GOT3 (cell line): ENCODE measurements around the gene EDN1.
"Not testable (repeated sequence)": the region's sequence is repeated elsewhere in the genome, so short reads cannot be mapped to it uniquely, and the experiment has no call there.

Source experiments
- DNase-seq: peaks from one replicate; lab custom pipeline; 2025; ENCODE audit warnings: mixed read lengths; lab: John Stamatoyannopoulos, UW

Gene EDN1

DNA sequence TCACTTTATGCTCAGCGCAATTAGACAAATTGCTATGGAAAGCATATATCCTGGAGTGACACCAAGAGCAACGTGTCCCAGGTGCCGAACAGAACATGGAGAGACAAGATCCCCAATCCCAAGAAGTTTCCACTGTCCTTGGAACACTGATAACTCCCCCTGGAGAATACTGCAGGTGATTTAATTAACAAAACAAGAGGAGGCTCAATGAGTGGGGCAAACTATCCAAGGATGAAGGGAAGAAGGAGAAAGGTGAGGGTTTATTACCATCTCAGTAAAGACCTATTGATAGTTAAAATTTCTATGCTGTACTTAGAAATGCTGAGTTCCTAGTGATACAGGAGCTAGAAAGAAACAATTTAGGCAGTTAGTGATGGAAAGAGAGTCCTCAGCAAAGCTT, 35.7 kb downstream of the EDN1 start:
- no peak for DNase-seq

DNA sequence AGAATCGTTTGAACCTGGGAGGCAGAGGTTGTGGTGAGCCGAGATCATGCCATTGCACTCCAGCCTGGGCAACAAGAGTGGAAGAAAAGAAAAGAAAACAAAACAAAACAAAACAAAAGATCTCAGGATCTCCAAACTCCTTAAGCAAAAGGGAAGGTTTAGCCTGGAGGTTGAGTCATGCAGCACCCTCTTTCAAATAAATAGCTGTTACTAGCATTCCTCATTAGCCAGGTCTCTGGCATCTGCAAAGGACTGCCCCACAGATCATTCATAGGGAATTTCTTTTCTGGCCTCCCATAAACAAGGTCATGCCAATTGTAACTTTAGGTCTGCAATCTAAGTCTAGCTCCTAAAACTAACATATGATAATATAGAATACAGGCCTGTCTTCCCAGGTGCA, 37.2 kb downstream of the EDN1 start:
- no peak for DNase-seq

DNA sequence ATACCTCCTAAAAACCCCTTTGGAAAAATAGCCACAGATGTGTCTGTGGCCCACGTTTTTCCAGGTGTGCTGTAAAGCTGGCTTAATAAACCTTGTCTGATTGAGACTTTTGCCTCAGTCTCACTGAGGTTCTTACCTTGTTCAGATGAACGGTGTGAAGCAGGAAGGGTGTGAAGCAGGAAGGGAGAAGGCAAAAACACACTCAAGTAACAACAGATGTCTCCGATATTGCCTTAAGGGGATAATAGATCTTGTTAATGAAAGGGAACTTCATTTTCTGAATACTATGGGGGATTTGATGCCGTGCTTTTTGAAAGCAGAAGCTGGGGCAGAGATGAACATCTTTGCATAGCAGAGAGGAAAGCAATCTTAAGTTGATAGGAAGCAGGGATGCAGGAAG, 37.8 kb downstream of the EDN1 start:
- no peak for DNase-seq

DNA sequence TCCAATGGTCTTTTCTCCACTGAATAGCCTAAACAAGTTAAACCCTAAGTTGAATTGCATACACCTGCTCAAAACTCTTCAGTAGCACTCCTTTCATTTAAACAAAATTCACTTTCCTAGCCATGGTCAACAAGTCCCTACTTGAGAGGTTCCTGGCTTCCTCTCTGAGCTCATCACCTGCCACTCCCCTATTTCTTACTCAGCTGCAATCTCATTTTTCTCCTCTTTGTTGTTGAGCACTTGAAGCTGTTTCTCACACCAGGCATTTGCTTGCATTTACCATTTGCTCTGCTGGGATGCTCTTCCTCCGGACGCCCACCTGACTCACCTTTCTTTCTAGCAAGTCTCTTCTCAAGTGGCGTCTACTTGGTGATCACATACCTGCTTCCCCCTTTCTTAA, 38.5 kb downstream of the EDN1 start:
- no peak for DNase-seq

DNA sequence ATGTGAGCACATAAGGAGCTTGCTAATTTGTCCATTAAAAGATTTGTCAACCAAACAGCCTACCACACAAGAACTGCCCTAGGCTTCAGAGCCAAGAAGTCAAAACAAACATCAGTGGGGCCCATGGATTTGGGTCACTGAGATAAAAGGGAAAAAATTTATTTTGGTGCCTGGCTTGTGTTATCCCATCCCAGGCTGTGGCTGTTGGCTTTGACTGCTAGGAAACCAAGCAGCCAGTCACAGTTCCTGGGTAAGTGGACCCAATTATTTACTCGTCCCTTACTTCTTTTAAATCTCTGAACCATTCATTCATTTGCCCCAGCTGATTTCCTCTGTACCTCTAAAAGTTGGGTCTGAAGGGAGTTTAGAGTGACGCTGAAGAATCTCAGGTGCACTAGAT, 41.3 kb downstream of the EDN1 start:
- DNase-seq, result no peak

DNA sequence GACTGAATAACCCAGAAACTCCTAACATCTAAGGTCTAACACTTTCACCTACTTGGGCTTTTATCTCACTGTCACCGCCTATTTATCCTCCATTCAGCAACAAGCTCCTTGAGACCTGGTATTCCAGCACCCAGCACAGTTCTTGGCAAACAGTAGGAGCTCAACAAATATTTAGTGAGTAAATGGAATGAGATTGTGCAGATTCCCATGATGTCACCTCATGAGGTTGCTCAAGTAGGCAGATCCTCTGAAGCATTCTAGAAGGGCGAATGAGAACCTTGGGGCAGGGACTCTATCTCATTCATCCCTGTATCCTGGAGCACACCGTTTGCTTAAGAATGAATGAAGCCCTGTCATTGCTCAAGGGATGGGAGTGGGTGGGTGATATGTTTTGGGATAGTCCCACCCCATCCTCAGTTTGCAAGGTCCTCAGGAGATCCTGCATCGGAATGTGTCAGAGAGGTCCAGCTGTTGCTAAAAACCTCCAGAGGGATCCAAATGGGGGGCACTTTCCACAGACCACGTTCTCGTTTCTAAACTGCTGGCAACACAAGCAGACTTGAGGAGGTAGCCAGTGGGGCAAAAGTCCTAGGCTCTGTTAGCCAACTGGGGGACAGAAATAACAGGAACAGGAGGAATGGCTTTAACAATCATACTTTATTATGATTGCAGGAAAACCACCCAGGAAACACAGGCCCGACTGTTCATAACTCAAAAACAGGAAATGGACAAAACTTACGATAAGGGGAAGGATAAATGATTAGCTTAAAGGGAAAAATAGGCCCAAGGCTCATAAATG, 42.0 kb downstream of the EDN1 start:
- no peak for DNase-seq

DNA sequence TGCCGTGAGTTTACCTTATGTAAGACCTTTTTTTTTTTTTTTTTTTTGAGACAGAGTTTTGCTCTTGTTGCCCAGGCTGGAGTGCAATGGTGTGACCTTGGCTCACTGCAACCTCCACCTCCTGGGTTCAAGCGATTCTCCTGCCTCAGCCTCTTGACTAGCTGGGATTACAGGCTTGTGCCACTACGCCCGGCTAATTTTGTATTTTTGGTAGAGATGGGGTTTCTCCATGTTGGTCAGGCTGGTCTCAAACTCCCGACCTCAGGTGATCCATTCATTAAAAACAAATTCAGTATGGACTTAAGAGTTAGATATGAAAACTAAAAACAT, 42.6 kb downstream of the EDN1 start:
- DNase-seq, result not testable (repeated sequence)

DNA sequence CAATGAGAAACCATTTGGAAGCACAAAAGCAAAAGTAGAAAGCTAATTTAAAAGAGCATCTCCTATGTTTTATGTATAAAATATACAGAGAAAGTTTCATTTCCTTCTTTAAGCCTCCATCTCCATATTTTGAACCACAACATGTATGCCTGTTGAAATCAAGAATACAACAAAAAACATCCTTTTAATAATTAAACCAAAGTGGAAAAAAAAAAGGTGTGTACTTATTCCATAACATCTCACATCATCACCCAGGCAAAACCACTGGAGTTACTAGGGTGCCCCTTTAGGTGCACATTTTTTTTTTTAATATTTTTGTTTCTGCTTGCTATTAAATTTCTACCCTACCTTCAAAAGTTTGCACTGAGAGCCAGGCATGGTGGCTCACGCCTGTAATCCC, 43.0 kb downstream of the EDN1 start:
- no peak for DNase-seq

DNA sequence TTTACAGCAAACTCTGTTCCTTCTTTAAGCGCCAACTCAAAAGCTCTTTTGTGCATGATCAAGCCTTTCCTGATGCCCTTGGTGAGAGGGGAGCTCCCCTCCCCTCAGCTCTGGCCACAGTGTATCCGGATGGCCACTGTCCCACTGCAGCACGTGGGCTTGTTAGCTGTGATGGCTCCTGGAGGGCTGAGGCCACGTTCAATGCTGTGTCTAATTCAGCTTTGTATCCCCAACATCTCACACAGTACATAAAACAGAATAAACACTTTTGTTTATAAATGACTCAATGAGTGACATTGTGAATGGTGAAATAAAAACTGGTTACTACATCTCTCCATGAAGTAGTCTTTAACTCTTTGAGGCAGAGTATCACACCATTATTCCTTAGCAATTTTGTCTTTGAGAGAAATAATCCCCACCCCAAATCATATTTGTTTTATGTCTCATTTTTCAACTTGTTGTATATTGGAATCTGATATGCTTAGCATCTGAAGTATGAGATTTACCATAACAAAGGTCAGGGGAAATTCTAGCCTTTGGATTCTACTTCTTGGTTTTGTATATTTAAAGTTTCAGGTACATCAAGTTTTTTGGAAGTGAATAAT, 44.5 kb downstream of the EDN1 start:
- no peak for DNase-seq

DNA sequence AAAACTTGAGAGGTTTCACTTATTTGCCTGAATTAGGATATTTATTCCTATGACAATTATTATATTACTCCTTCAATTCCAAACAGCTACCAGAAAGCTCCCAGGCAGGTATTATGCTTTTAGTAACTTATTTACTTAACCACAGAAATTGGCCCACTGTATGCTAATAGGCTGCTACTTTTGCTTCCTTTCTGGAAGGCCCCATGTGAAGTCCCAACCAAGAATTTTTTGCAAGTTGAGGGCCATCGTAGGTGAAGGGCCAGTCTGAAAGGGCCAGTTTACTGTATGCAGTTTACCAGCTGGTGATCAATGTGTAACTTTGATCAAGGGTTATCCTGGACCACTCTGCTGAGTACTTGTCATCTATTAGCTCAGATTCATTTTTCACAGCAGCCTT, 45.0 kb downstream of the EDN1 start:
- DNase-seq, result no peak

DNA sequence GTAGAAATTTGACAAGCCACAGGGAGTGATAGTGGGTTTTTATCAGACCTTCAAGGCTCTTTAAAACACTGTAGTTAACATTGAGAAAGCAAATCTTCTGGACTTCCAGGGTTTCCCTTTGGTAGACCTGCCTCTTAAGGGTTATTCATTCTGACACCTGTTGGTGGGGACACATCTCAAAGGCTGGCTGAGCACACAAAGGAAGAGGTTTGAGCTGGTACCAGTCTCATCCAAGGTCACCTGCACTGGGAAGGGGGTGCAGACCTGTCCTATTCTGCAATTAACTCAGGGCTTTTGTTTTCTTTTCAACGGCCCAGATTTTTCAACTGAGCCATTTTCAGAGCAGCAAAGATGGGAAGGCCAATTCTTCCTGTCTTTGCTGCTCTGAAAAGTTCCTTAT, 45.6 kb downstream of the EDN1 start:
- DNase-seq, result no peak

DNA sequence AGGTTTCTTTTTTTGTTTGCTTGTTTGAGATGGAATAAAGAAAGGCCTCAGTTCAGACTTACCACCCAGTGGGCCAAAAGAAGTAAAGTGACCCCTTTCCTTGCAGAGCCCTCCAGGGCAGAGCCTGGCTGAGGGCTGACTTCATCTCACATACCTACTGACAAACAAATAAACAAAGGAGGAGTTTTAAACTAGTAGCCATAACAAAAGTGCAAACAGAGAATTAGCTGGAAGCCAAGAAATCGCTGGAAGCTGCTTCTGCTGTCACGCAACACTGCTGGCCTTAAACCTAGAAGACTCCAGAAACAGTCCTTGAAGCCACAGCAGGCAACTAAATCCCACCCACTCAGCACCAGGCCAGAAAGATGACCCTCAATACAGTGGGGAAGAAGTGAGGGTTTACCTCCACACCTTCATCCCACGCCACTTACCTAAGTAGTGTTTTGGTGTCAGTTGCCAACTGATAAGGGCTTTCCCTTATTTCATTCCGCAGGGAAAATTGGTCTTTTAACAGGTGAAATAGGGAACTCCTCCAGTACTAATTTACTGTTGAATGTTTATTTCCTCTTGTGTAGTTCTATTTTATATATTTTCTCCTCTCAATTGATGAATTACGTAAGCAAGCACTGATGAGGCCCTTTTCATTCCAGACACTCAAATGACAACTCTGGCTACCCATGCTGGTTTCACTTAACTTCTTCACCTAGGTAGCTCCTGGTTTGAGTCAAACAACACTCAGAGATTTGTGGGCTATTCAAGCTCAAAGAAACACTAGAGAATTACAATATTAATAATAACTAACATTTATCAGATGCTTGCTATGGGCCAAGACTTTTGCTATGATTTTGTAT, 46.2 kb downstream of the EDN1 start:
- no peak for DNase-seq

DNA sequence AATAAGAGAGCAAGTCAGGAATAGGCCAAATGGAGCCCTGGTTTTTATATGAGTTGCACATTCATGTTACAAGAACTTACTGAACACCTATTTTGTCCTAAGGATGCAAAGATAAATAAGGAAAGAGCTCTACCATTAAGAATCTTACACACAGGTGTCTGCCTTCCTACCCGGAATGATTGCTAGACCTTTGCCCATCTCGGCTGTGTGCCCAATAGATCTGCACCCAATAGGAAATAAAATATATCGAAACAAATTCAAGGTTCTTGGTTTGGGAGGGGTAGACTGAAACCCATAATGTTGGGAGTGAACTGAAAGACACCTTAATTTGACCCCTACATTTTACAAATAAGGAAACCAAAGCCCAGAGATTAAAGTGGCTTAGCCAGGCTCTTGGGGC, 48.9 kb downstream of the EDN1 start:
- DNase-seq, result no peak

DNA sequence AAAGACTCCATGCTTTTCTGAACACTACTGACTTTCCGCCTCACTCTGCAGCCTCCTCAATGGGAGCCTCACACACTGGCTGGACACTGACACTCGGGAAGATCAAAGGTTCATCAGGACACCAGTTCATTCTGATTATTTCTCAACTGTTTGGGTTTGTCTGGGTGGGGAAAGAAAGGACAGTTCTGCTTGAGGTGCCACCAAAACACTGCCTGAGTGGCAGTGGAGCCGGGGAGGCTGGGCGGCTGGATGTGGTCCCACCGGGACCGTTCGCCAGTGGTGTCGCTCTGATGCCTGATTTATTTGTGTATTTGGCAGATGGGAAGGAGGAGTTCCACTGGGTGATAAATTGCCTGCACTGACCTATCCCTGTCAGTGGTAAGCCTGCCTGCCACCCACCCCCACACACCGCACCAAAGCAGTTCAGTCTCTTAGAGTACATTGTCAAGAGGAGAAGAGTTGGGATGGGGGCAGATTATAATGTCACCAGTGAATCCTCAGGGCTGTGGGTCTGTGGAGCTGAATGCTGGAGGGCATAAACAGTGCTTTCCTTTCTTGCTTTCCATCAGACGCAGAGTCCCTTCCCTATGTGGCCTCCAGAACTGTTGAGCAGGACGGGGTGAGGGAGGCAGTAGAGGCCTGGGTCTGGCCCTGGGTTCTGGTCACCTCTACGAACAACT, 49.8 kb downstream of the EDN1 start:
- no peak for DNase-seq

DNA sequence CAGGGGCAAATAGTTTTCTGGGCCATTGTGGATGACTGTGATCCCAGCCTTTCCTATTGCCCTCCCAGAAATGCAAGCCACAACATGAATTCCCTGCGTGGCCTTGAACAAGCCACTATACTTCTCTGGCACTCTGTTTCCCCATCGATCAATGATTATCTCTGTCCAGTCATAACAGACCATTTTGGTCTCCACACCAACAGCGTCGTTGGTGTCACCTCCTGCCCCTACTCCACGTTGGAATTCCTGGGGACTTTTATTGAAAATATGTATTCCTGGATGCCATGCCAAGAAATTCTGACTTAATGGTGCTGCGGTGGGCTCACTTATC, 50.3 kb downstream of the EDN1 start:
- no peak for DNase-seq

DNA sequence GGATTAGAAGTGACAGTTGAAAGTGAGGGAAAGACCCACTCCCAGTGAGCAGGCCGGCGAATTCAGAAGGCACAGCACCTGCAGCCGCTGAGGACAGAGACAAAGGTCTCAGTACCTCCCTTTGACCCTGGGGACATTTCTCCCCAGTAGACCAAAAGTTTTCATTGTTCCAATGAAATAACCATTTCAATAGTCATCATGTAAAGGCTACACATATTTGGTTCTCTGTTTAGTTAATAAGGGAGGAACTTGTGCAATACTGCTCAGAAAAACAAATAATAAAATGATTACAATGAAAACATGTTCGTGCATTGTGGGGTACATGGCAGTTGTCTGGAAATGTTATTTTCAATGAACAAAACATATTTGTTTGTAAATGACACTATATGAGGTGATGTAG, 52.5 kb downstream of the EDN1 start:
- no peak for DNase-seq

DNA sequence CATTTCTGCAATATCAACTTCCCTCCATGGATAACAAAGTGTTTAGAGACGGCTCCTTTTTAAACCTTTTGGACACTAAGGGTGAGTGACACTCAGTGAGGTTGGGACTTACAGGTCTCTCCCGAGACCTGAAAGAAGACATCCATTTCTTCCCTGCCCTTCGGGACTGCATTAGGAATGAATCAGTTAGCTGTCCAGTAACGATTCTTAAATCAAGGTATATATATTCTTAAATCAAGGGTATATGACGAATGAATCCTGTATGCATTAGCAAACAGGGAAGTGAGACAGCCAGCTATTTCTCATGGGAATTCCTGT, 52.9 kb downstream of the EDN1 start:
- no peak for DNase-seq

DNA sequence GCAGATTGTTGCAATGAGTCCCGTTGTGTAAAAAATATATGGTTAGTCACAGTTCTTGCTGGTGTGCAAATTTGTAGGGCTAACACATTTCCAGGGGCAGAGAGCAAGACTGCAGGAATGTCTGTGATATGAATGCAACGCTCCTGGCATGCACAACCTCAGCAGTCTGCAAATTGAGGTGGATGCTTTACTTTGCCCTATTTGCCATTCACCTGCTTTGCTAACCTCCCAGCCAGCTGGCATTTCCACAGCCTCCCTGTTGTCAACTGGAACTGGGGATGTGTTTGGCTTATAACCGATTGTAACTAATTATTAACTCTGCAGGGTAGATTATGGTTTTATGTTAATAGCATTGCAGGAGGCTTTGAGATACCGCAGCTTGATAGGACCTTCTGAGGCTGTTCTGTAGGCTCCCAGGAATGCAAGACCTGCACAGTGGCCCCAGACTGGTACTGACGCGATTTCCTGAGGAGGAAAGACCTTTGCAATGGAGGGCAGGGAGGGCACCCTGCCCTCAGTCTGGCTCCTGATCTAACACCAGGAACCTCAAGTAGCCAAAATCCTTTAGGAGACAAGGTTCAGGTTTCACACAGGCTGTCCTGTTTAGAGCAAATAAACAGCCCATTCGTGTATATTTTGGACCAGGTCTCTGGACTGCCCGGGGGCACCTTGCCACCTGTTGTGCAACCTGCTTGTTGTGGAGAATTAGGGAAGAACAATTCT, 53.4 kb downstream of the EDN1 start:
- DNase-seq, result no peak

DNA sequence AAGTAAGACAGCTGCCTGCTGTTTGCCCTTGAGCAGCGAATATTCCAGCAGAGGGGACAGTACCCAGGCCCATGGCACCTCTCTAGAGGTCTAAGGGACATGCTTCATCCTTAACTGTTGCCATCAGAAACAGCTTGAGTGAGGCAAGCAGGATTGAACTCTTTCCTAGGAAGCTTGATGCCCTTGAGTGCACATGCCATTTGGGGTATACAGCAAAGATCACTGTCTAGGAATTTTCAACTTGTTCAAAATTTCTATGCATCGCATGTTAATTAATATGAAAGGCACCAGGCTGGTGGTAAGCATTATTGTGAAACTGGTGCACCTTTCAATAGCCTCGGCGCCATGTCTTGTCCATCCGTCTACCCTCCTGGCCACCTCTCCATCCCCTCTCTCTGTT, 54.1 kb downstream of the EDN1 start:
- no peak for DNase-seq

DNA sequence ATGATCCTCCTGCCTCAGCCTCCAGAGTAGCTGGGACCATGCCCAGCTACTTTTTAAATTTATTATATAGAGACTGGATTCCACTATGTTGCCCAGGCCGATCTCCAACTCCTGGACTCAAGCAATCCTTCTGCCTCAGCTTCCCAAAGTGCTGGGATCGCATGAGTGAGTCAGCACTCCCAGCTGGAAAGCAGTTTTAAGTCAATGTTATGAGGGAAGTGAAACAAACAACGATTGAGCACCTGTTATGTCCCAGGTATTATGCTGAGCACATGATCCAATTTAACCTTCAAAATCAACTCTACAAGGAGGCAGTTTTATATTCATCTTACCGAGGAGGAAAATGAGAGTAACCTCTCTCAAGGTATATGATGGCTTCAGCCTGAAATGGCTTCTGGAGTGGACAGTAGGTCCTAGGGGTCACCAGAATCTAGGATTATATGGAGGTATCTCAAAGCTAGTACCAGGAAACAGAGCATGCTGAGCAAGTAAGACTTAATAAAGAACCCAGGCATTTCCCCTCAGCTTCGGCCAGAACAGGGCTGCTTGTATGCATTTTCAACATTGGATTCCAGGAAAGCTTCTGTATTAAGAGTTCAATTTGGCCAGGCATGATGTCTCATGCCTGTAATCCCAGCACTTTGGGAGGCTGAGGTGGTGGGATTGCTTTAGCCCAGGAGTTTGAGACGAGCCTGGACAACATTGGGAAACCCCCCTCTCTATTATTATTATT, 55.0 kb downstream of the EDN1 start:
- no peak for DNase-seq

DNA sequence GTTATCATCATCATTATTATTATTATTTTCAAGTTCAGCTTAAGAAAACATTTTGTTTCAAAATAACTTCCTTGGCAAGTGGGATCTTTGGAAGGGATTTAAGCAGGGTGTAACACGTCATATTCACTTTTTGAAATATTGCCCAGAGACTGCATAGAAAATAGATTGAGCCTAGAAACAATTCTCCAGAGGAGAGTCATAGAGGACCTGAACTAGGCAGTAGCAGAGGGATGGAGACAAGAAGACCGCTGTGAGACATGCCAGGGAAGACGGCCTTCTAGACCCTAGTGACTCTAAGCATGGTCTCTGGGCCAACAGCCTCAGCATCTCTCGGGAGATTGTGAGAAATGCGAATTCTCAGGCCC, 55.5 kb downstream of the EDN1 start:
- DNase-seq, result no peak
